ENCODE results near the gene TMEM212. TPM values are rescaled to one million over a fixed set of nuclear protein-coding genes. Genes with fewer than 3 reads are reported as not detected.

Gene TMEM212
- total and polyA plus RNA-seq, 9 of the 15 experiments (the other 6 are each of a cell fraction or from before 2014, with no cell fraction given): not detected

- TF ChIP-seq ETS2 (tag; IDR thresholded peaks at IDR 0.05; ENCODE audit: borderline replicate concordance, poor library complexity, severe bottlenecking) (no peak), RBFOX2 (IDR thresholded peaks at IDR 0.05; ENCODE audit: low read depth, low read length) (peak; percentile 92), KHSRP (IDR thresholded peaks at IDR 0.05) (no peak), SUPT5H (IDR thresholded peaks at IDR 0.05) (0 out of 2 replicates have a peak, but pooled peaks have one; percentile 26), RB1 (IDR thresholded peaks at IDR 0.05; ENCODE audit: low read depth) (peak; percentile 48; the same call in 1 of the 2 replicates), HDAC2 (IDR thresholded peaks at IDR 0.05) (no peak), ZNF830 (CRISPR knock-in tag; IDR thresholded peaks at IDR 0.05) (peak; percentile 83; the same call in 1 of the 2 replicates), SMAD4 (CRISPR knock-in tag; conservative IDR thresholded peaks at IDR 0.05) (no peak; the same call in 1 of the 2 replicates), ZBTB7A (IDR thresholded peaks at IDR 0.05; ENCODE audit: borderline replicate concordance, control insufficient read depth, low read depth, low read length) (peak; percentile 41; the same call in 1 of the 2 replicates), POLR3G (IDR thresholded peaks at IDR 0.05; ENCODE audit: extremely low read depth, insufficient read length, insufficient replicate concordance) (no peak), SMARCC2 (IDR thresholded peaks at IDR 0.05; ENCODE audit: low read depth) (no peak), ZBTB43 (CRISPR knock-in tag; IDR thresholded peaks at IDR 0.05) (0 out of 2 replicates have a peak, but pooled peaks have one; percentile 39), UBTF (IDR thresholded peaks at IDR 0.05; ENCODE audit: borderline replicate concordance in 1 of 2, low read depth in 2 of 2, low read length in 2 of 2) (peak in 1 of 2 experiments; percentile 81; a peak in 3 of 4 replicates), BRF2 (IDR thresholded peaks at IDR 0.05; ENCODE audit: borderline replicate concordance, insufficient read depth, insufficient read length) (no peak), L3MBTL2 (IDR thresholded peaks at IDR 0.05) (peak; percentile 84; the same call in 1 of the 2 replicates), ZNF134 (CRISPR knock-in tag; conservative IDR thresholded peaks at IDR 0.05) (no peak), HDAC8 (tag; IDR thresholded peaks at IDR 0.05) (no peak), YY1 (IDR thresholded peaks at IDR 0.05; ENCODE audit: borderline replicate concordance in 1 of 3, control insufficient read depth in 1 of 3, extremely low read depth in 1 of 3, insufficient read depth in 3 of 3, insufficient read length in 1 of 3, insufficient replicate concordance in 2 of 3, low read depth in 1 of 3, low read length in 2 of 3) (peak in 1 of 3 experiments; percentile 29), ATF3 (IDR thresholded peaks at IDR 0.05) (no peak), ATF3 (CRISPR knock-in tag; conservative IDR thresholded peaks at IDR 0.05) (0 out of 2 replicates have a peak, but pooled peaks have one; percentile 48), KAT8 (IDR thresholded peaks at IDR 0.05; ENCODE audit: low read depth) (no peak), ZNF778 (CRISPR knock-in tag; IDR thresholded peaks at IDR 0.05) (no peak)
Observed at GRCh38 chr3:171809861-171810628, 33.1 kb upstream of the TMEM212 start, which contains the start of gene PLD1 (continued).
